NOMO-1 treated with DMSO at 0.1 percent for 48 hours (cell line): ENCODE data around the gene PCSK6.

ENCODE experiments used
- DNase-seq: peaks from one replicate; lab custom pipeline; 2025; ENCODE audit not compliant: unreplicated experiment; lab: John Stamatoyannopoulos, UW

The PCSK6 gene

GRCh38 chr15:101489599-101490407 lies at the start of gene PCSK6:
Gene PCSK6 (minus strand): TSS chr15:101489707. CDS start chr15:101489670, 37 bp downstream.
- DNase-seq, result no peak

DNA sequence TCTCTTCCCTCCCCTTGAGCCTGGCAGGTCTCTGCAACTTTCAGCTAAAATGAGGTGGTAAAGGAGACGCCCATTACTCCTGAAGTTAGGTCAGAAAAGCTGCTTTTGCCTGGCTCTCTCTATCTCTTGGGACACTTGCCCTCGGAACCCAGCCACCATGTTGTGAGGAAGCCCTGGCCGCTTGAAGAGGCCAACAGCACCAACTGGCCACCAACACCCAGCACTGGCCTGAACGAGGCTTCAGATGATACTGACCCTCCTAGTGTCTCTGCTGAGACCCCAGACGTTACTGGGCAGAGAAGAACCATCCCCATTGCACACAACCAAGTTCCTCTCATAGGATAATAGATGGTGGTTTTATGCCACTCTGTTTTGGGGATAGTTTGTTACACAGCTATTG lies 49.5 kb upstream of the PCSK6 start:
- no peak for DNase-seq

GRCh38 chr15:101538177-101538576 lies 48.7 kb upstream of the PCSK6 start:
- no peak for DNase-seq

DNA sequence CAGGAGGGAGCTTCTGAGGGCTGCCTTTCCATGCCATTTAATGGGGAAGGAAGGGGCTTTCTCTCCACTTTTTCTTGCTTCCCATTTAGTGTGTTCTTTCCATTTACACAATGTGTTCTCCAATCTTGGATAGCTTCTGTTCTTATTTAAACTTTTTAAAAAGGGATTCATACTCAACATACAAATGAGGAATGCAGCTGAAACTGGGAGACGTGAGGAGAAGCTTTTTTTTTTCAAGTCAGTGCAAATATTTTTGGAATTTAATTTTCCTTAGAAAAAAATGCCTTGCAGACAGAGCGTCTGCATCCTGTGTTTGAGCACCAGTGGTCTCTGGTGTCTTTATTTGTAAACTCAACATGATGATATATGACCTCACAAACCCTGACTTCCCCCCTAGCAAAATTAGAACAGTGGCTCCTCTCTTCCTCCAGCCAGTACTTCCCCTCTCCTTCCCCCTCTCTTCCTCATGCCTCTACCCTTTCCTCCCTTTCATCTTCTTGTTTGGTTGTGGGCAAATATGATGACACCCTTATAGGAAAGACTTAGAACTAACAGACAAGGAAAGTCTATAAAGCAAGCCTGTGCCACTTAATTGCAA lies 48.1 kb upstream of the PCSK6 start:
- DNase-seq, result peak; percentile 87

GRCh38 chr15:101536875-101537405 lies 47.4 kb upstream of the PCSK6 start:
- no peak for DNase-seq

GRCh38 chr15:101536166-101536874 lies 46.8 kb upstream of the PCSK6 start:
- DNase-seq, result no peak

DNA sequence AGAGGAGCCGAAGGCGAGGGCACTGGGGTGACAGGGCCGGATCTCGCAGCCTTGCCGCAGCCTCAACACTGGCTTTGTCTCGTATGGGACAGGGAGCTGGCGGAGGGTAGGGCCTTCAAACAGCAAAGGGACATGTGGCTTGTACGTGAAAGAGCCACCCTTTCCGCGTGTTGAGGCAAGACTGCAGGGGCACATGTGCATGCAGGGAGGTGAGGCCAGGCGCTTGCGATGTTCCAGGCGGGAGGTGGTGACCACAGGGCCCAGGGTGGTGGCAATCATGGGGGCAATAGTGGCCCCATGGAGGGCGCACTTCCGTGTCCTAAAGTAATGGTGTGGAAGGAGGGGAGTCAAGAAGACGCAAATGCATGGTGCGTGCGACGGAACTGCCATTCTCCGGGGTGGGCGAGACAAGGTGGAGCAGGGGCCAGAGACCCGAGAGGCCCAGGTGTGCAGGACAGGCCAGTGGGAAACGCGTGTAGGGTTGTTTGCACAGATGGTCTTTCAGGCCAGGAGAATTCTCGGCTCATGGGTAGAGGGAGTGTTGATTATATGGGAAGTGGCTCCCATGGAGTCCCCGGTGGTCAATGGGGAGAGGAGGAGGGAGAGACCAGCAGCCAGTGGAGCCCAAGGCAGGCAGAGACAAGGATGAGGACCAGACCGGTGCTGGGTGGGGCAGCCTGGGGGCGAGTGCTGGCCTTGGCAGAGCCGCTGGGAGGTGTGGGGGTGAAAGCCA lies 45.8 kb upstream of the PCSK6 start:
- DNase-seq, result no peak

GRCh38 chr15:101534376-101534970 lies 45.0 kb upstream of the PCSK6 start:
- DNase-seq, result no peak

DNA sequence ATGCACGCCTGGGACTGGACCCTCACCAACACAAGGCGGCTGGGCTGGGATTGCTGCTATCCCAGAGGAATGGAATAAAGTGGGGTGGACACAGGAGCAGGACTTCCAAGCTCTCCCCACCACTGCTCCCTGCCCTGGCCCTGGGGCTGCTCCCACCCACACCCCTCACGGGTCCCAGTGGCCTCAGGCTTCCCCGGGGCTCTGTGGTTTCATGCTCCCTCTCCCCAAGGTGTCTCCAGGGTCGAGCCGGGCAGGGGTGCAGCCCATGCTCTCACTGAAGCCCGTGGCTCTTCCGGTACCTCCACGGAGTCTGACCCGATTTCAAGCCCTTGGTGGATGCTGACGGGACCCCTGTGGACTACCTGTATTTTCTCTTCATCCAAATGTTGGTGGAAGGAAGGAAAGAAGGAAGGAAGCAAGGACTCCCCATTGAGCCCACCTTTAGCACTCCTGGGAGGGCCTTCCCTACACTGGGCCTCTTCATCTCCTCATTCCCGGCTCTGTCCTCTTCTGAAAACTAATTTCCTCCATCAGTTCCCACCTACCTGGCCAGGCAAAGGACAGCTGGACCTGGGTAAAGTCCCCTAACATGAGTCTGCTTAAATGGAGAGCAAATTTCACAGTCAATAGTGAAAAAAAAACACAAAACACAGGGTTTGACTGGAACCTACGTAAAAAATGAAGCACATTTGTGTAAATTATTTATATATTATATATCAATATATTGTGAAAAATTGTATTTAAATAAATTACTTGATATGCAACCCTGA lies 44.0 kb upstream of the PCSK6 start:
- no peak for DNase-seq

DNA sequence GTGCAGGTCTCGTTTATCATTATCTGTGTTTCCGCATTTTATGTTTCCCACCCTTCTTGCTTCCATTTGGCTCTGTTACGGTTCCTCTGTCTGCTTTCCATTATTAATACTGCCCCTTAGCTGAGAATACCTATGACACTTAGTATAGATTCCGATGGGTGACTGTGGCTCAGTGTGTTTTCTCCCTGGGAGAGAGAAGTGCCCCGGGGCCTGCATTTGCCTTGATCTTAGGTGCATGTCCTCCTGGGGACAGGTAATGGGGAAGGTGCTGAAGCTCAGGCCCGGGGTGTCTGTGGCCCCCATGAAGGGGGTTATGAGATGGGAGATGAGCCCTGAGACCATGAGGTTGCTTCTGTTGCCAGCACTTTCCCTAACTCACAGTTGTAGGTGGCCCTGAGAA lies 43.4 kb upstream of the PCSK6 start:
- DNase-seq, result no peak

DNA sequence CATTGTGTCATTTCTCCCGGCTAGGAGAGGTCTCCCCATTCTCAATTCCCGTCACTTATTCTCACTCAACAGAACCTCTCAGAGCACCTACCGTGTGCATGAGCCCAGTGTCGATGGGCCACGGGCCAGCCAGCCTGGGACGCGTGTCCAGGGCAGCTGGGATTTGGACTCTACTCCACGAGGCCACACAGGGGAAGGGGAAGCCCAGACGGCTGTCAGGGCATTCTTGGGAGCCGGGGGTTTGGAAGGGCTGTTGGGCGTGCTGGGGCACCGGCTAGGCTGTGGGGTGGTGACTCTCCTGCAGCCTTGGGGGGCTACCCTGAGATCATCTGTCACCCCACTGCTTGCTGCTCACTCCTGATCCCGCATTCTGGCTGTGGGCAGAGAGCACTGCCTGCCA lies 41.7 kb upstream of the PCSK6 start:
- DNase-seq, result no peak

DNA sequence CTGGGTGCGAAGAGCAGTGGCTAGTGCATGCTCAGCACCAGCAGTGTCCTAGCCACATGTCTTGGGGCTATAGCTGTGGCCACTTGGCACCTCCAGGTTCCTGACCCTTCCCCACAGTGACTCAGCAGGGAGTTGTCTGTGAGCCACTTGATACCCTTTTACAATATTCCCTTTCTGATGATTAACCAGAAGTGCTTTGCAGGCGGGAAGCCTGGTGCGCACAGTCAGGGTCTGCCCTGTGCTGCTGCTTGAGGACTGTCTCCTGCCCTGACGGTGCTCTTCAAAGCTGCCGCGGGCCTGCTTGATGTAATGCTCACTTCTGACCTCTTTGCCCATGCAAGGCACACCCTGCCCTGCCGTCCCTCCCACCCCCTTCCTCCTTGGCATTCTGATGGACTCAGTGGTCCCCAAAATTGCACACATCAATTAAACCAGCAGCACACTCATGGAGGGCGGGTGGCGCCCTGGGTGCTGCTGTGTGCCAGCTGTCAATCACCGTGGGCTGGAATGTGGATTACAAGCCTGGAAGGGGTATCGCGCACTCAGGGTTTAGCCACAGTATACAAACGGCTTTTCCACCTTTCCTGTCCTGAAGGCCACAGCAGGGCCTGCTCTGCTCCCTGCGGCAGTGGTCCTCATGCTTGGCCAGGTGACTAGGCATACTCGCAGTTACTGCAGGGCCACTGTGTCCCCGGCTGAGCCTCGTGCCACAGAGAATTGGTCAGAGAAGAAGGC lies 40.9 kb upstream of the PCSK6 start:
- no peak for DNase-seq

DNA sequence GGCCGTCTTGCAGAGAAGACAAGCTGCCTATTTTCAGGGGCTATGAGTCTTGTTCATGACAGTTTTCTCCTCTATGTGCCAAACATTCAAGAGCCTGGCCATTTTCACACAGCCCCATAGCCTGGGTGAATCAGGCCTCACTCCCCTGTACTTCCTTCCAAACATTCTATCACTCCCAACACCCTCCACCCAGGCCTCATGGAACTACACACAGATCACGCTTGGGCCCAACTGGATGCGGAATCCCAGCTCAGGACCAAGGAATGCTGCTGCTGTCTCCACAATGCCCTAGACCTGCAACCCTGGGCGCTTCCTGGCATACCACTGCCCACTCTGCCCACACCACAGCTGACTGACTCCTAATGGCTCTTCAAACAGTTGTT lies 39.4 kb upstream of the PCSK6 start:
- DNase-seq, result no peak

DNA sequence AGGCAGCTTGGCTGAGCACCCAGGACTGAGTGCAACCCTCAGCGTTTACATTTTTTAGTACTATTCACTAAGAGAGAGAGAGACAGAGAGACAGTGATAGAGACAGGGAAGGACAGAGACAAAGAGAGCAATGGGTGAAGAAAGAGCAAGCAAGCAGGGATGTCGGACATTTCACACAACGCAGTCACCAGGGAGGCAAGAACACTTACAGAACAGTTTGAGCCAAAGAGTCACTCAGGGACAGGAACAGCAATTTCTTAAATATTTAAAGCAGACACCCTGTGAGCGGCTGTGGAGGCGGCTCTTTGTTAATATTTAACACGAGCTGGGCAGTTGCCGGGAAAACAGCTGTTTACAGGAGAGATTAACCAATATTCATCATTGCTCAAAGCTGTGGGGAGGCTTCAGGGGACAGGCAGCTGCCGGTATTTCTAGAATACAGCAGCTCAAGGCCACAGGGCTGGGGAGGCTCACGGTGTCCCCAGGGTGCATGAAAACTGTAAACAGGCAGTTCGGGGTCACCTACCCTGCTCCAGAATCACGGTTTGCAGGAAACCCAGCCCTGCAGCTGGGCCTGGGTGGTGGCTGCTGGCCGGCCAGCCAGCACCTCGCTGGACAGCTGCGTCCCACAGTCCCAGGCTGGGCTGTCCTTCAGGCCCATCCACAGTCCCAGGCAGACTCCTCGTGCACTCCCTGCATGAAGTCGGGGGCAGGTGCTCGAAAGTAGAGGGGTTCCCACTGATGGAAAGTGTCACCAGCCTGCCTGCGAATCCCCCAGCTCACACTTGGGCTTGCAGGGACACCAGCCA lies 38.8 kb upstream of the PCSK6 start:
- no peak for DNase-seq

GRCh38 chr15:101526890-101527289 lies 37.4 kb upstream of the PCSK6 start:
- no peak for DNase-seq

GRCh38 chr15:101526442-101526841 lies 36.9 kb upstream of the PCSK6 start:
- DNase-seq, result no peak

DNA sequence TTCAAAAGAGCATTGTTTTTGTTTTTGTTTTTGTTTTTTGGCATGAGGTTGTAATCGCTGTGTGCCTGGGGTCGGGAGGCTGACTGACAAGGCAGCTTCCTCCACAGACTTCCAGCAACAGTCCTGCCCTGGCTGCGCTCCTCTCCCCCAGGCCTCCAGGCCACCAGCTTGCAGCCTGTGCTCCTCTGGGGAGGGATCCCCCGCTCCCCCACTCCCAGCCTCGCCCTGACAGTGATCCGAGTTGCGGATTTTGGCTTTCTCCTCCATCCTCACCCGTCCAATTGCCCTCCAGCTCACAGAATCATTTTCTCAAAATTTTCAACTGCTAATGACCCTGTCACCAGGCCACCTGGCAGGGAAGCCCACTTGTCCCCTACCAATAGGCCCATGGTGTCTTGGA lies 36.5 kb upstream of the PCSK6 start:
- DNase-seq, result no peak

- DNase-seq, result no peak
These were observed 35.7 kb upstream of the PCSK6 start for GRCh38 chr15:101525087-101525669.
